WTC11 (cell line): Measurements from ENCODE around the gene ANXA2. TPM values are rescaled to one million over a fixed set of nuclear protein-coding genes. Genes with fewer than 3 reads are reported as not detected.
A peak's percentile ranks its signal among the peaks of the same experiment; 100 is the strongest.

Experiments used
- ATAC-seq: fragments of 200-7000 bp; cut with Tn5 transposase; 2 replicates; pipeline ENCODE4 v1.10.0; 2021; ENCODE audit warnings: mild to moderate bottlenecking, moderate library complexity
- CTCF ChIA-PET: fragments of 300-600 bp; sonication (Branson Sonifier 250); formaldehyde crosslinking; loops from one replicate; lab custom pipeline; 2021; ENCODE audit warnings: antibody characterized with exemption; lab: Charles Lee
- POLR2A ChIA-PET: fragments of 350-600 bp; sonication (Branson Sonifier 250); formaldehyde crosslinking; loops from one replicate; lab custom pipeline; 2021; ENCODE audit warnings: antibody characterized with exemption; lab: Charles Lee
- DNase-seq: peaks from one replicate; pipeline ENCODE4 v3.0.0; 2021; ENCODE audit warnings: low spot score
- H3K27ac Mint-ChIP-seq: 2 replicates; pipeline ENCODE4 v1.8.0; 2021; ENCODE audit warnings: mixed read lengths
- H3K27me3 Mint-ChIP-seq: 2 replicates; pipeline ENCODE4 v1.8.0; 2021; ENCODE audit warnings: low read depth, mild to moderate bottlenecking, moderate library complexity, mixed read lengths
- H3K36me3 Mint-ChIP-seq: 2 replicates; pipeline ENCODE4 v1.8.0; 2021; ENCODE audit warnings: mixed read lengths
- H3K4me1 Mint-ChIP-seq: 2 replicates; pipeline ENCODE4 v1.8.0; 2022; ENCODE audit warnings: mixed read lengths
- H3K4me3 Mint-ChIP-seq: 2 replicates; pipeline ENCODE4 v1.8.0; 2021; ENCODE audit warnings: mild to moderate bottlenecking, moderate library complexity, mixed read lengths
- H3K9me3 Mint-ChIP-seq: 2 replicates; pipeline ENCODE4 v1.8.0; 2021; ENCODE audit warnings: mixed read lengths
- CREB1 ChIP-seq: sonication (generic); formaldehyde crosslinking; IDR thresholded peaks from 2 replicates; pipeline ENCODE4 v1.8.0; 2023; ENCODE audit warnings: mild to moderate bottlenecking, missing genetic modification reagents
- ETV6 ChIP-seq: sonication (generic); formaldehyde crosslinking; IDR thresholded peaks from 2 replicates; pipeline ENCODE4 v1.8.1; 2022; ENCODE audit warnings: mild to moderate bottlenecking, missing genetic modification reagents
- GABPB1 ChIP-seq: sonication (generic); formaldehyde crosslinking; IDR thresholded peaks from 2 replicates; pipeline ENCODE4 v1.8.1; 2023; ENCODE audit warnings: mild to moderate bottlenecking, missing genetic modification reagents
- MXD4 ChIP-seq: fragments of 250-450 bp; sonication (Bioruptor Pico); IDR thresholded peaks from 2 replicates; pipeline ENCODE4 v1.8.0; 2021; ENCODE audit warnings: mild to moderate bottlenecking, moderate library complexity, borderline replicate concordance
- PRDM15 ChIP-seq: sonication (generic); formaldehyde crosslinking; IDR thresholded peaks from 2 replicates; pipeline ENCODE4 v1.8.0; 2022; ENCODE audit warnings: missing genetic modification reagents
- ZNF121 ChIP-seq: sonication (generic); formaldehyde crosslinking; IDR thresholded peaks from 2 replicates; pipeline ENCODE4 v1.8.0; 2023; ENCODE audit warnings: missing genetic modification reagents
- ZNF423 ChIP-seq: fragments of 250-450 bp; sonication (Bioruptor Pico); IDR thresholded peaks from 2 replicates; pipeline ENCODE4 v2.1.2; 2022; ENCODE audit warnings: mild to moderate bottlenecking, moderate library complexity
- total RNA-seq: library from RNA; stranded (reverse); gene quantifications from 3 replicates; pipeline ENCODE4 v1.2.3, GENCODE V29; 2021
- TF ChIP-seq, protein P1 (sequence below): sonication (generic); formaldehyde crosslinking; IDR thresholded peaks from 2 replicates; pipeline ENCODE4 v1.8.1; 2023; ENCODE audit warnings: mild to moderate bottlenecking, missing genetic modification reagents, borderline replicate concordance
- TF ChIP-seq, protein P2 (sequence below): sonication (generic); formaldehyde crosslinking; IDR thresholded peaks from 2 replicates; pipeline ENCODE4 v1.8.0; 2022; ENCODE audit warnings: mild to moderate bottlenecking, missing genetic modification reagents

ANXA2 gene
- total RNA-seq, 1 experiment from 2014 or later: 152 TPM

GRCh38 chr15:60391722-60392315 lies 6.0 kb downstream of the ANXA2 start:
- Mint-ChIP-seq H3K36me3 (no peaks in the 10 kb centered on the region), H3K4me1 (peaks cover 66% of the 10 kb centered on the region), H3K9me3 (no peaks in the 10 kb centered on the region), H3K27me3 (peaks cover 4% of the 10 kb centered on the region; the same call in 1 of the 2 replicates), H3K27ac (peak overlapping the region; percentile 65), H3K4me3 (no peak overlapping the region; the same call in 1 of the 2 replicates)
- CTCF ChIA-PET: no interaction called here
- ATAC-seq (no peak), DNase-seq (no peak)
- POLR2A ChIA-PET: no interaction called here
- TF ChIP-seq, protein P1, sequence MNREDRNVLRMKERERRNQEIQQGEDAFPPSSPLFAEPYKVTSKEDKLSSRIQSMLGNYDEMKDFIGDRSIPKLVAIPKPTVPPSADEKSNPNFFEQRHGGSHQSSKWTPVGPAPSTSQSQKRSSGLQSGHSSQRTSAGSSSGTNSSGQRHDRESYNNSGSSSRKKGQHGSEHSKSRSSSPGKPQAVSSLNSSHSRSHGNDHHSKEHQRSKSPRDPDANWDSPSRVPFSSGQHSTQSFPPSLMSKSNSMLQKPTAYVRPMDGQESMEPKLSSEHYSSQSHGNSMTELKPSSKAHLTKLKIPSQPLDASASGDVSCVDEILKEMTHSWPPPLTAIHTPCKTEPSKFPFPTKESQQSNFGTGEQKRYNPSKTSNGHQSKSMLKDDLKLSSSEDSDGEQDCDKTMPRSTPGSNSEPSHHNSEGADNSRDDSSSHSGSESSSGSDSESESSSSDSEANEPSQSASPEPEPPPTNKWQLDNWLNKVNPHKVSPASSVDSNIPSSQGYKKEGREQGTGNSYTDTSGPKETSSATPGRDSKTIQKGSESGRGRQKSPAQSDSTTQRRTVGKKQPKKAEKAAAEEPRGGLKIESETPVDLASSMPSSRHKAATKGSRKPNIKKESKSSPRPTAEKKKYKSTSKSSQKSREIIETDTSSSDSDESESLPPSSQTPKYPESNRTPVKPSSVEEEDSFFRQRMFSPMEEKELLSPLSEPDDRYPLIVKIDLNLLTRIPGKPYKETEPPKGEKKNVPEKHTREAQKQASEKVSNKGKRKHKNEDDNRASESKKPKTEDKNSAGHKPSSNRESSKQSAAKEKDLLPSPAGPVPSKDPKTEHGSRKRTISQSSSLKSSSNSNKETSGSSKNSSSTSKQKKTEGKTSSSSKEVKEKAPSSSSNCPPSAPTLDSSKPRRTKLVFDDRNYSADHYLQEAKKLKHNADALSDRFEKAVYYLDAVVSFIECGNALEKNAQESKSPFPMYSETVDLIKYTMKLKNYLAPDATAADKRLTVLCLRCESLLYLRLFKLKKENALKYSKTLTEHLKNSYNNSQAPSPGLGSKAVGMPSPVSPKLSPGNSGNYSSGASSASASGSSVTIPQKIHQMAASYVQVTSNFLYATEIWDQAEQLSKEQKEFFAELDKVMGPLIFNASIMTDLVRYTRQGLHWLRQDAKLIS (CRISPR knock-in tag): no peak
- TF ChIP-seq, protein P2, sequence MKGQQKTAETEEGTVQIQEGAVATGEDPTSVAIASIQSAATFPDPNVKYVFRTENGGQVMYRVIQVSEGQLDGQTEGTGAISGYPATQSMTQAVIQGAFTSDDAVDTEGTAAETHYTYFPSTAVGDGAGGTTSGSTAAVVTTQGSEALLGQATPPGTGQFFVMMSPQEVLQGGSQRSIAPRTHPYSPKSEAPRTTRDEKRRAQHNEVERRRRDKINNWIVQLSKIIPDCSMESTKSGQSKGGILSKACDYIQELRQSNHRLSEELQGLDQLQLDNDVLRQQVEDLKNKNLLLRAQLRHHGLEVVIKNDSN (CRISPR knock-in tag): no peak
- TF ChIP-seq ETV6 (CRISPR knock-in tag): no peak

DNA sequence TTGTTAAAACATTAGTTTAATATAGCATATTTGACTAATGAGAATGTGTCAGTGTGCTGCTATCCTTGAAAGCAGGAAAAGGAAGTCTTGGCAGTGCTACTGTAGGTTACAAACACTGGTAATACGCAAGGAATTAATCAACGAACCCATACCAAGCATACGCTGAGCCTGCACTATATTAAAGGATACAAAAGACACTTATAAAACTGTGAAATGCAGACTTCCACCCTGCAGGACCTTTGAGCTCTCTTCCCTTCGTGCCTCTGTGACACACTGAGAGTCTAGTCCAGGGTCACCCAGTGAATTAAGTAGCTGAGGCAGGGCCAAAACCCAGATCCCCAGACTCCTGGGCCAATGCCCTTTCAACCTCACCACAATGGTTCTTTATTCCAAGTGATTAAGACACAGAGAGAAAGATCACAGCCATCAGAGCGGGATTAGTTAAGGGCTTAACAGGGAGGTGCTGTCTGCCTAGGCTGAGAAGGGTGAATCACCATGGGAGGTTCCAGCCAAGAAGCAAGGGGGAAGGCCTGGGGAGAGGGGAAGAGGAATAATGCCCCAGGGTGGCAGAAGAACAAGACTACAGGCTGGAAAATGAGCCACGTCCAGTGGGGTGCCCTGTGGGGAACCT lies 6.8 kb downstream of the ANXA2 start:
- Mint-ChIP-seq H3K27ac (peak overlapping the region; percentile 90), H3K4me1 (peaks cover 58% of the 10 kb centered on the region), H3K4me3 (no peak overlapping the region), H3K36me3 (no peaks in the 10 kb centered on the region), H3K9me3 (no peaks in the 10 kb centered on the region), H3K27me3 (no peaks in the 10 kb centered on the region)
- peak; percentile 77 for ATAC-seq
- no peak for DNase-seq
- POLR2A ChIA-PET: no interaction called here
- CTCF ChIA-PET: no interaction called here
- TF ChIP-seq ZNF121 (CRISPR knock-in tag) (peak; percentile 70), ZNF423 (peak; percentile 47; the same call in 1 of the 2 replicates), CREB1 (CRISPR knock-in tag) (no peak), GABPB1 (CRISPR knock-in tag) (no peak)

- CTCF ChIA-PET: no interaction called here
- TF ChIP-seq MXD4 (no peak), PRDM15 (CRISPR knock-in tag) (0 out of 2 replicates have a peak, but pooled peaks have one; percentile 9)
- DNase-seq: no peak
- H3K36me3 Mint-ChIP-seq: no peaks in the 10 kb centered on the region
- H3K4me3 Mint-ChIP-seq: no peak overlapping the region
- no peaks in the 10 kb centered on the region for H3K9me3 Mint-ChIP-seq
- POLR2A ChIA-PET: no interaction called here
- peak overlapping the region; percentile 20; the same call in 1 of the 2 replicates for H3K27ac Mint-ChIP-seq
- H3K27me3 Mint-ChIP-seq: no peaks in the 10 kb centered on the region
- ATAC-seq: no peak
- H3K4me1 Mint-ChIP-seq: peaks cover 51% of the 10 kb centered on the region
Measured at GRCh38 chr15:60390231-60390630, 7.6 kb downstream of the ANXA2 start.
